ENCODE measurements around the gene LCMT1. TPM values are rescaled to one million over a fixed set of nuclear protein-coding genes. Genes with fewer than 3 reads are reported as not detected.

LCMT1 gene
- total and polyA plus RNA-seq, 5 donors, result 34.2 to 41.6 (median 36.1) TPM

DNA sequence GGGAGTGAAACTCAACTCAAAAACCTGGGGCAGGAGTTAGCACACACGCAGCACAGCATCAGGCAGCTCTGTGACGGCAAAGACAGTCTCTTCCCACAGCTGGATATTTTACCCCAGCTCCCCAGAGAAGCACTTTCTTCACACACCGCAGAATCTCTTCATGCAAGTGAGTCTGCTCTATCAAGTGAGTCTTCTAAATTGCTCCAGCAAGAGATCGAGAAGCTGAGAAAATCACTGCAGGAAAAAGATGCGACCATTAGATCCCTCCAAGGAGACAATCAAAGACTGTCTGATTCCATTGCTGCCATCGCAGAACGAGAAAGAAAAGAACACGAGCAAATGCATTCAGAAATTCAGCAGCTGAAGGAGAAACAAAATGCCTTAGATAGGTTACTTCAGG lies 16.9 kb upstream of the LCMT1 start:
- H3K27me3 ChIP-seq (ENCODE audit: control insufficient read depth, insufficient read depth), result no peaks in the 10 kb centered on the region
- WGBS, result 70% methylated on average over 8 of the region's 8 CpGs
- no peak overlapping the region for H3K4me3 ChIP-seq (ENCODE audit: low read length)
- intact Hi-C loops (cut with DNase I), result no loop called here
- no peaks in the 10 kb centered on the region for H3K9me3 ChIP-seq (ENCODE audit: control insufficient read depth, low read length)
- no peaks in the 10 kb centered on the region for H3K4me1 ChIP-seq (ENCODE audit: control insufficient read depth, insufficient read depth, low read length)
- DNase-seq, result no peak
- ATAC-seq, result no peak
- H3K27ac ChIP-seq (ENCODE audit: low read length), result no peak overlapping the region

DNA sequence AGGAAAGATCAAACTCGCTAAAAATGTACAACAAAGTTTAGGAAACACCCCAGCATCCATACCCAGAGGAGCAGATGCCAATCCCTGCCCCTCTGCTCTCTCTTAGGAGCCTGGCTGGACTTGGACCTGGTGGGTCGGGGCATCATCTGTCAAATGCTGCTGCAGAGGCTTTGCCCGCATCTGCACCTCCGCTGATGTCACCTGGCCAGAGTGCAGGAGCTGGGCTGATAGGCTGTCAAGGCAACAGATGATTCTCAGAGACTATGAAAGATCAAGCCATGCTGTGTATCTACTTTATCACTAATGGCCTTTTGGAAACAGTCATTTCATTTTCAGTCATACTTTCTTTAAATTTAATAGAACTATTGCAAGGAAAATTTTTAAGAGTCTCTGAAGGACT lies 15.9 kb upstream of the LCMT1 start:
- no peak overlapping the region for H3K4me3 ChIP-seq (ENCODE audit: low read length)
- ATAC-seq (no peak), DNase-seq (no peak)
- no peaks in the 10 kb centered on the region for H3K9me3 ChIP-seq (ENCODE audit: control insufficient read depth, low read length)
- intact Hi-C loops (cut with DNase I), result no loop called here
- 78% methylated on average over 4 of the region's 4 CpGs for WGBS
- no peaks in the 10 kb centered on the region for H3K4me1 ChIP-seq (ENCODE audit: control insufficient read depth, insufficient read depth, low read length)
- H3K27ac ChIP-seq (ENCODE audit: low read length), result no peak overlapping the region
- H3K27me3 ChIP-seq (ENCODE audit: control insufficient read depth, insufficient read depth), result no peaks in the 10 kb centered on the region

DNA sequence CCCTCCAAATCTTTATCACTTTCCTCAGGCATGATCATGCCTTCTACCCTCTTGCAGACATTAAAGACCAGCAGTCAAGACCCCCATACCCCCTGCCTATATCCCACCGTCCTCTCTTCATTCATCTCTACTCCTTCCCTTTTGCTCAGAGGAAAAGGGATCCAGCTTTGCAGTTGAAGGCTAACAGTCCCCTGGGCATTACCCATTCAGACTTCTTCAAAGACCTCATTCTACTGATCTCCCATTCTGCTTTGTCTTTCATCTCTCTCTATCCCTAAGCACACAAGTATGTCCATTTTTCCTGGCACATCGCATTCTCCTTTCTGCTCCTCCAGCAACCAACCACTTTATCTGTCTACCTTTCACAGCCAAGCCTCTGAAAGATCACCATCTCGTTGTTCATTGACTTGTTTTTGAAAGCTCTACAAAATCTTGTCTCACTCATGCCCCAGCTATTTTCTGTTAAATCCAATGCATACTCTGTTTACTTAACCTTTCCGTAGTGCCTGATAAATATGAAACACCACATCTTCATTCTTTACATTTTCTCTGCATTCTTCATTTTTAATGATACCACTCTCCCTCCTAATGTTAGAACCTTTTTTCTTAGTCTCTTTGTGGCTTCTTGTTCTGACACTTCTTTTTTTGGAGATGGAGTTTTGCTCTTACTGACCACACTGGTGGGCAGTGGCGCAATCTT lies 14.1 kb upstream of the LCMT1 start:
- intact Hi-C loops (cut with DNase I), result no loop called here
- Histone ChIP-seq H3K4me1 (ENCODE audit: control insufficient read depth, insufficient read depth, low read length) (no peaks in the 10 kb centered on the region), H3K27me3 (ENCODE audit: control insufficient read depth, insufficient read depth) (no peaks in the 10 kb centered on the region), H3K4me3 (ENCODE audit: low read length) (no peak overlapping the region), H3K27ac (ENCODE audit: low read length) (no peak overlapping the region), H3K9me3 (ENCODE audit: control insufficient read depth, low read length) (no peaks in the 10 kb centered on the region)
- WGBS, result 53% methylated on average over 5 of the region's 5 CpGs
- DNase-seq (no peak), ATAC-seq (no peak)

DNA sequence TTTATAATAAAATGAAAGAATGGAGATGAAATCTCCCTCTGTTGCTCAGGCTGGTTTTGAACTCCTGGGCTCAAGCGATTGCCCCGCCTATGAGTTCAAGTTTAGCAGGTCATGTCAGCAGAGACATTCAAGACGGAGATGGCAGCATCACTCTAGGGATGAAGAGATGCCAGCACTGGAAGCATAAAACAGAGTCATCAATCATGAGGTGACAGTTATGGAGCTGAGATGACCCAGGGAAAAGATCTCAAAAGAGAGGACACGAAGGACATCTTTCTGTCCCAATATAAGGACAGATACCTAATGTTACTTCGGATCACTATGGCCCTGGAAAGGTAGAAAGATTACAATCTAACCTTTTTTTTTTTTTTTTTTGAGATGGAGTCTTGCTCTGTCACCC lies 11.0 kb upstream of the LCMT1 start:
- H3K9me3 ChIP-seq (ENCODE audit: control insufficient read depth, low read length), result no peaks in the 10 kb centered on the region
- ATAC-seq, result no peak
- no peak for DNase-seq
- intact Hi-C loops (cut with DNase I), result loop anchor here in 1 of 4 donors (10.0 kb wide), 1 partner anchor 556 kb away; no protein-coding TSS in a partner anchor
- H3K4me3 ChIP-seq (ENCODE audit: low read length), result no peak overlapping the region
- H3K27me3 ChIP-seq (ENCODE audit: control insufficient read depth, insufficient read depth), result no peaks in the 10 kb centered on the region
- WGBS, result 79% methylated on average over 5 of the region's 5 CpGs
- H3K4me1 ChIP-seq (ENCODE audit: control insufficient read depth, insufficient read depth, low read length), result no peaks in the 10 kb centered on the region
- H3K27ac ChIP-seq (ENCODE audit: low read length), result no peak overlapping the region

DNA sequence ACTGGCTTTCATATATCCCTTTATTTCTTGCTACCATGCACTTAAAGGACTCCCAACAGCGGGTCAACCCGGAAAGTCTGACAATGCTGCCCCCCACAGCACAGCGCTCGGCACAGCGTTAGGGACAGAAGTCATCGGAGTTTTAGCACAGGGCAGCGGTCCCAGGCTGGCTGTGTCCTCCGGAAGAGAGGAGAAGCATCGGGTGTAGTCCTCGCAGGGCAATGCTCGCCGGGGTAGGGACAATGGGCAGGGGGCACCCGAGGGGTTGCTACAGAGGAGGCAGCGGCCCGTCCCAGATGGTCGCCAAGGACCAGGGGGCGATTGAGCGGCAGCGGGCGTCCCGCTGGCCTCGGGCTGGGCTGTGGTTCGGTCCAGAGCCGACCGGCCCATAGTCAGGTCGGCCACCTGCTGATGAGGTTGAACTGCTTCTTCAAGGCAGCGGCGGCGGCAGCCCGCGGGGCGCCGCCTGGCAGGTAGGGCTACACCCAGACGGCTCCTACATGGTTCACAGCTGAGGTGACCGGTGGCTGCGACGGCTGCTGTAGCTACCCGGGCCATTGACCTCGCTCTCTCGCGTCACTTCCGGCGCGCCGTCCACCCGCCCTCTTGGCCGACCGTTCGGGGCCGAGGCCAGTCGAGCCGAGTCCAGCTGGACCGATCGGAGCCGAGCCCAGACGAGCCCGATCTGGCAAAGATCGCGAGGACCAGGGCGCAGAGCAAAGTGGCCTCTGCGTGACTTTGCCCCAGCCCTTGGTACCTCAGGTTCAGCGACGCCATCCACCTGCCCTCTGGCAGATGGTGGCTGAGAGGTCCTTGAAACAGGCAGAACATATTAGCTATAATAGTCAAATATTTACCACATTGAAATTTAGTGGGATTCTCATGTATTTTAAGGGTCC lies 4.7 kb upstream of the LCMT1 start:
- under 1% methylated on average over 63 of the region's 63 CpGs for WGBS
- H3K27me3 ChIP-seq (ENCODE audit: control insufficient read depth, insufficient read depth), result no peaks in the 10 kb centered on the region
- peaks cover 2% of the 10 kb centered on the region for H3K4me1 ChIP-seq (ENCODE audit: control insufficient read depth, insufficient read depth, low read length)
- intact Hi-C loops (cut with DNase I), result loop anchor here in 2 of 4 donors (5.0 to 10.0 kb wide), 2 partner anchors 40 to 562 kb away; no protein-coding TSS in a partner anchor
- ATAC-seq (peak; percentile 94), DNase-seq (peak; percentile 96 to 99 (median 99))
- H3K4me3 ChIP-seq (ENCODE audit: low read length), result peak overlapping the region; percentile 67
- H3K9me3 ChIP-seq (ENCODE audit: control insufficient read depth, low read length), result no peaks in the 10 kb centered on the region
- H3K27ac ChIP-seq (ENCODE audit: low read length), result peak overlapping the region; percentile 60

DNA sequence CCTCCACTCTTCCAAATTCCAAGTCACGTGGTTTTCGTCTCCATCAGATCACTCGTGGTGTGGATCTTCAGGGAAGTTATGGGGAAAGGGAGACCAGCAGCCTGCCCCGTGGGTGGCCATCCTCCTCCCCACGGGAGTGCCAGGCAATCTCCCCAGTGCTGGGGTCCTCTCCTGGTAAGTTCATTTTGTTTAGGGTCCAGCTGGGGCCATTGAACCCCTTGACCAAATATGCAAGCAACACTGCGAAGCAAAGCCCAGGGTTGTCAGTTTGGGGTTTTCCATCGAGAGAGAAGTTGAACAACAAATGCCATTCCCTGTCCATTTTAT lies 4.1 kb upstream of the LCMT1 start:
- peaks cover 2% of the 10 kb centered on the region for H3K4me1 ChIP-seq (ENCODE audit: control insufficient read depth, insufficient read depth, low read length)
- DNase-seq (no peak), ATAC-seq (no peak)
- intact Hi-C loops (cut with DNase I), result loop anchor here in 2 of 4 donors (5.0 to 10.0 kb wide), 2 partner anchors 40 to 563 kb away; no protein-coding TSS in a partner anchor
- H3K9me3 ChIP-seq (ENCODE audit: control insufficient read depth, low read length), result no peaks in the 10 kb centered on the region
- WGBS, result 47% methylated on average over 7 of the region's 7 CpGs
- peak overlapping the region; percentile 67 for H3K4me3 ChIP-seq (ENCODE audit: low read length)
- no peaks in the 10 kb centered on the region for H3K27me3 ChIP-seq (ENCODE audit: control insufficient read depth, insufficient read depth)
- H3K27ac ChIP-seq (ENCODE audit: low read length), result peak overlapping the region; percentile 60

DNA sequence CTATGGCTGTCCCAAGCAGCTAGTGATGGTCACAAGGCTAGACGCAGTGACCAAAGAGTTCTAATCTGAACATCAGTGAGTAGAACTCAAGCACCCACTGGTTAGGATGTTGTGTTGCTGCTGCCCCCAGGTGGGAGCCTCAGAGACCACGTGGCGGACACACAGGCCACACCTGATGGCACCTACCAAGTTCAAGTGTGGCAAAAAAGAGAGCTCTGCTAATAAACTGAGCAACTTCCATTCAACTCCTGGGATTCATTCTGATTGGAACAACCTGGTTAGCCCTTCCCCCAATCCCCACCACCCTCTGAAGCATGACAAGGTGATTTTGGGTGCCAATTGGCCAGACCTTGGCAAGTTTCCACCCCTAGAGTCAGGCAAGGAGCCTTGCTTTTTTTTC lies 3.5 kb upstream of the LCMT1 start:
- Histone ChIP-seq H3K4me1 (ENCODE audit: control insufficient read depth, insufficient read depth, low read length) (peaks cover 2% of the 10 kb centered on the region), H3K27me3 (ENCODE audit: control insufficient read depth, insufficient read depth) (no peaks in the 10 kb centered on the region), H3K4me3 (ENCODE audit: low read length) (no peak overlapping the region), H3K9me3 (ENCODE audit: control insufficient read depth, low read length) (no peaks in the 10 kb centered on the region), H3K27ac (ENCODE audit: low read length) (peak overlapping the region; percentile 25)
- ATAC-seq (no peak), DNase-seq (peak in 1 of 3 donors; percentile 64)
- intact Hi-C loops (cut with DNase I), result loop anchor here in 2 of 4 donors (5.0 to 10.0 kb wide), 2 partner anchors 41 to 563 kb away; no protein-coding TSS in a partner anchor
- 74% methylated on average over 3 of the region's 3 CpGs for WGBS

DNA sequence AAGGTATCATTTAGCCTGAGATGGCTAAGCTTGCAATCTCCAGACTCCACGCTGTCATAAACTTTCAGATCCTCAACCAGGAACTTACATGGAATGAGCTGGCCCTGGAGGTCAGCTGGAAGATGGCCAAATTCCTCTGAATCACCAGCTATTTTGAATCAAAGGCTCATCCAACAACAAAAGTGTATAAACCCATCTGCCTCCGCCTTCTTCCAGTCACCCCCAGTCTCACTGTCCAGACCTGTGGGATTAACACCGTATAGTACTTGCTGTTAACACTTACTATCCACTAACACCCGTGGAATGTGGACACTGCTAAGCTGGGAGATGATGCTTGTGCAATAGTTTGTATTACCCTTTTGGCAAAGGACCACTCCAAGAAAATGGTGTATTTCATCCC lies 1.9 kb upstream of the LCMT1 start:
- intact Hi-C loops (cut with DNase I), result loop anchor here in 3 of 4 donors (5.0 to 10.0 kb wide), 5 partner anchors 42 to 565 kb away; no protein-coding TSS in a partner anchor
- 25% methylated on average over 4 of the region's 4 CpGs for WGBS
- ATAC-seq (no peak), DNase-seq (peak in 1 of 3 donors; percentile 46)
- Histone ChIP-seq H3K4me1 (ENCODE audit: control insufficient read depth, insufficient read depth, low read length) (peaks cover 2% of the 10 kb centered on the region), H3K27ac (ENCODE audit: low read length) (peak overlapping the region; percentile 61), H3K4me3 (ENCODE audit: low read length) (no peak overlapping the region), H3K9me3 (ENCODE audit: control insufficient read depth, low read length) (no peaks in the 10 kb centered on the region), H3K27me3 (ENCODE audit: control insufficient read depth, insufficient read depth) (no peaks in the 10 kb centered on the region)

DNA sequence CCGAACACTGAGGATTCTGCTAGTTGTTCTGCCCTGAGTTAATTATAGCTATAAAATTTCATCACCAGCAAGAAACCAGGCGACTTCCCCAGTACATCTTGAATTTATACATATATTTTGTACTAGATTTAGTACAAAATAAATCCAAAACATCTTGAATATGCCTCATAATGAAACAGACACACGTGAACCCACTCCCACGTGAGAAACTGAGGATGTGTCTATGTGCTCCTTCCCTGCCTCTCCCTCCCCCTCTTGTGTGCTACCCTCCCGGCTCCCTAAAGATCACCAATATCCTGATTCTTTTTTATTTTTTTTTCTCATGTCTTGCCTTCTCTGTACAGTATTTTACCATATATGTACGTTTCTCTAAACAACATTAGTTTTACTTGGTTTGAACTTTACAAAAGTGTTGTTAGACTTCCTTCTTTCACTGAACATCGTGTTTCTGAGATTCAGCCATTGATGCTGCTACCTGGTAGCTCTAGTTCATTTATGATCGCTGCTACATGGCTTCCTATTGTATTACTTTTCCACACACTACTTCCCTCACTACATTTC lies 1.1 kb upstream of the LCMT1 start:
- intact Hi-C loops (cut with DNase I), result loop anchor here in 2 of 4 donors (5.0 to 10.0 kb wide), 3 partner anchors 46 to 114 kb away; no protein-coding TSS in a partner anchor
- DNase-seq (no peak), ATAC-seq (no peak)
- Histone ChIP-seq H3K4me1 (ENCODE audit: control insufficient read depth, insufficient read depth, low read length) (peaks cover 2% of the 10 kb centered on the region), H3K27ac (ENCODE audit: low read length) (peak overlapping the region; percentile 85), H3K4me3 (ENCODE audit: low read length) (peak overlapping the region; percentile 71), H3K9me3 (ENCODE audit: control insufficient read depth, low read length) (no peaks in the 10 kb centered on the region), H3K27me3 (ENCODE audit: control insufficient read depth, insufficient read depth) (no peaks in the 10 kb centered on the region)
- WGBS, result 37% methylated on average over 8 of the region's 8 CpGs

DNA sequence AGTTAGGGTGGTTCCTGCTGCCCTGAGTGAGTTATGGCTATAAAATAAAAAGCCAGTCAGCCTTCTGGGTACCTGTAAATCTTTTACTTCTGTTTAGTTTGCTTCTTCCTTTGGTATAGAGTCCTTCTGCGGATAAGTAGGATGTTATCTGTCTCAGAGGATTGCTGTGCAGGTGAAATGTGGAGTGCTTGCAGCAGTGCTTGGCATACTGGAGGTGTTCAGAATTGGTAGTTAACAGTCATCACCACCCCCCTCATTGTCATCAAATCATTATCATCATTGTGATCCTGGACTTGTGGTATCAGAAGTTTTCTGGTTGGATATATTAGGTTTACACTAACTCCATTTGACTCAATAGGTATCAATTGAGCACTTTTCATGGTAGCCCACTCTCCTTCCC lies 2.6 kb downstream of the LCMT1 start:
- DNase-seq (no peak), ATAC-seq (no peak)
- Histone ChIP-seq H3K9me3 (ENCODE audit: control insufficient read depth, low read length) (no peaks in the 10 kb centered on the region), H3K4me1 (ENCODE audit: control insufficient read depth, insufficient read depth, low read length) (no peaks in the 10 kb centered on the region), H3K4me3 (ENCODE audit: low read length) (no peak overlapping the region), H3K27ac (ENCODE audit: low read length) (no peak overlapping the region), H3K27me3 (ENCODE audit: control insufficient read depth, insufficient read depth) (no peaks in the 10 kb centered on the region)
- intact Hi-C loops (cut with DNase I), result loop anchor here in 2 of 4 donors (5.0 to 10.0 kb wide), 3 partner anchors 49 to 111 kb away; no protein-coding TSS in a partner anchor
- 94% methylated on average over 1 of the region's 1 CpG for WGBS
